ENCODE measurements around the gene RPS10.
"Not testable (repeated sequence)": the region's sequence is repeated elsewhere in the genome, so short reads cannot be mapped to it uniquely, and the experiment has no call there.

The RPS10 gene

GRCh38 chr6:34381081-34381480 is 44.8 kb downstream of the RPS10 start:
- H2BK120ac ChIP-seq (ENCODE audit: low read depth, low read length) = no peak overlapping the region
- H3K4me3 ChIP-seq (ENCODE audit: low read length) = no peak overlapping the region
- DNase-seq = no peak
- no peaks in the 10 kb centered on the region for H3K27me3 ChIP-seq (ENCODE audit: insufficient read depth, low read length, poor library complexity)
- no peak overlapping the region for H4K8ac ChIP-seq (ENCODE audit: low read depth, low read length)
- no peak overlapping the region for H3K9ac ChIP-seq (ENCODE audit: low read length)
- no peak overlapping the region for H2BK5ac ChIP-seq (ENCODE audit: low read length)
- H3K79me2 ChIP-seq (ENCODE audit: control insufficient read depth, insufficient read depth, low read length) = peaks cover 54% of the 10 kb centered on the region
- H4K5ac ChIP-seq (ENCODE audit: low read length) = no peak overlapping the region
- peaks cover 5% of the 10 kb centered on the region for H3K4me1 ChIP-seq (ENCODE audit: control insufficient read depth, low read depth, low read length)
- no peak overlapping the region for H2BK15ac ChIP-seq (replicated peaks; ENCODE audit: low read depth)
- no peak overlapping the region for H3K18ac ChIP-seq (ENCODE audit: low read length)
- no peak overlapping the region for H2AK5ac ChIP-seq (ENCODE audit: low read length)
- no peak overlapping the region for H3K56ac ChIP-seq (ENCODE audit: low read length)
- peaks cover 15% of the 10 kb centered on the region for H3K79me1 ChIP-seq (ENCODE audit: low read length)
- H3K4me2 ChIP-seq (ENCODE audit: low read length) = no peak overlapping the region
- WGBS (ENCODE audit: extremely low coverage, insufficient coverage, low lambda C conversion rate) = no CpG with 5 or more reads among the region's 5 CpGs
- no peak overlapping the region for H3K4ac ChIP-seq (ENCODE audit: low read depth, low read length)
- H3K36me3 ChIP-seq (ENCODE audit: control insufficient read depth, insufficient read depth, low read length) = no peaks in the 10 kb centered on the region
- no peak overlapping the region for H3K27ac ChIP-seq (ENCODE audit: low read depth, low read length)
- no peak overlapping the region for H3K23ac ChIP-seq (ENCODE audit: low read length)

GRCh38 chr6:34378470-34378869 is 47.4 kb downstream of the RPS10 start:
- no peak overlapping the region for H3K4me2 ChIP-seq (ENCODE audit: low read length)
- H2AK5ac ChIP-seq (ENCODE audit: low read length) = no peak overlapping the region
- H3K56ac ChIP-seq (ENCODE audit: low read length) = no peak overlapping the region
- H3K27me3 ChIP-seq (ENCODE audit: insufficient read depth, low read length, poor library complexity) = no peaks in the 10 kb centered on the region
- H3K9ac ChIP-seq (ENCODE audit: low read length) = no peak overlapping the region
- no peak overlapping the region for H3K23ac ChIP-seq (ENCODE audit: low read length)
- no peak overlapping the region for H3K4me3 ChIP-seq (ENCODE audit: low read length)
- peaks cover 5% of the 10 kb centered on the region for H3K4me1 ChIP-seq (ENCODE audit: control insufficient read depth, low read depth, low read length)
- no peaks in the 10 kb centered on the region for H3K36me3 ChIP-seq (ENCODE audit: control insufficient read depth, insufficient read depth, low read length)
- H3K79me2 ChIP-seq (ENCODE audit: control insufficient read depth, insufficient read depth, low read length) = peaks cover 43% of the 10 kb centered on the region
- no peak overlapping the region for H3K4ac ChIP-seq (ENCODE audit: low read depth, low read length)
- no peak overlapping the region for H3K18ac ChIP-seq (ENCODE audit: low read length)
- no peak overlapping the region for H2BK5ac ChIP-seq (ENCODE audit: low read length)
- no peak overlapping the region for H2BK15ac ChIP-seq (replicated peaks; ENCODE audit: low read depth)
- no peak overlapping the region for H4K5ac ChIP-seq (ENCODE audit: low read length)
- H2BK120ac ChIP-seq (ENCODE audit: low read depth, low read length) = no peak overlapping the region
- no CpG with 5 or more reads among the region's 2 CpGs for WGBS (ENCODE audit: extremely low coverage, insufficient coverage, low lambda C conversion rate)
- no peak overlapping the region for H3K27ac ChIP-seq (ENCODE audit: low read depth, low read length)
- peaks cover 17% of the 10 kb centered on the region for H3K79me1 ChIP-seq (ENCODE audit: low read length)
- DNase-seq = peak; percentile 24
- no peak overlapping the region for H4K8ac ChIP-seq (ENCODE audit: low read depth, low read length)

- Histone ChIP-seq H2BK15ac (replicated peaks; ENCODE audit: low read depth) (no peak overlapping the region), H3K4ac (ENCODE audit: low read depth, low read length) (no peak overlapping the region), H3K9ac (ENCODE audit: low read length) (no peak overlapping the region), H3K27ac (ENCODE audit: low read depth, low read length) (no peak overlapping the region), H3K79me2 (ENCODE audit: control insufficient read depth, insufficient read depth, low read length) (peaks cover 40% of the 10 kb centered on the region), H4K5ac (ENCODE audit: low read length) (no peak overlapping the region), H3K27me3 (ENCODE audit: insufficient read depth, low read length, poor library complexity) (no peaks in the 10 kb centered on the region), H3K18ac (ENCODE audit: low read length) (no peak overlapping the region), H4K8ac (ENCODE audit: low read depth, low read length) (no peak overlapping the region), H3K36me3 (ENCODE audit: control insufficient read depth, insufficient read depth, low read length) (no peaks in the 10 kb centered on the region), H2BK5ac (ENCODE audit: low read length) (no peak overlapping the region), H3K4me2 (ENCODE audit: low read length) (no peak overlapping the region), H3K23ac (ENCODE audit: low read length) (no peak overlapping the region), H3K56ac (ENCODE audit: low read length) (no peak overlapping the region), H2AK5ac (ENCODE audit: low read length) (no peak overlapping the region), H3K79me1 (ENCODE audit: low read length) (peaks cover 17% of the 10 kb centered on the region), H3K4me3 (ENCODE audit: low read length) (no peak overlapping the region), H3K4me1 (ENCODE audit: control insufficient read depth, low read depth, low read length) (peaks cover 5% of the 10 kb centered on the region), H2BK120ac (ENCODE audit: low read depth, low read length) (no peak overlapping the region)
- no CpG with 5 or more reads among the region's 5 CpGs for WGBS (ENCODE audit: extremely low coverage, insufficient coverage, low lambda C conversion rate)
- peak; percentile 87 for DNase-seq
Observed at GRCh38 chr6:34377984-34378383, 47.9 kb downstream of the RPS10 start.

- not testable (repeated sequence) for H2AK5ac ChIP-seq (ENCODE audit: low read length); H3K4ac ChIP-seq (ENCODE audit: low read depth, low read length); H2BK5ac ChIP-seq (ENCODE audit: low read length); H2BK15ac ChIP-seq (replicated peaks; ENCODE audit: low read depth); H3K4me2 ChIP-seq (ENCODE audit: low read length); H3K9ac ChIP-seq (ENCODE audit: low read length); H3K27me3 ChIP-seq (ENCODE audit: insufficient read depth, low read length, poor library complexity); H2BK120ac ChIP-seq (ENCODE audit: low read depth, low read length); H3K23ac ChIP-seq (ENCODE audit: low read length); H4K8ac ChIP-seq (ENCODE audit: low read depth, low read length); H3K27ac ChIP-seq (ENCODE audit: low read depth, low read length); H3K4me3 ChIP-seq (ENCODE audit: low read length); H3K18ac ChIP-seq (ENCODE audit: low read length); H4K5ac ChIP-seq (ENCODE audit: low read length); H3K4me1 ChIP-seq (ENCODE audit: control insufficient read depth, low read depth, low read length); DNase-seq; H3K56ac ChIP-seq (ENCODE audit: low read length); H3K36me3 ChIP-seq (ENCODE audit: control insufficient read depth, insufficient read depth, low read length)
- peaks cover 17% of the 10 kb centered on the region for H3K79me1 ChIP-seq (ENCODE audit: low read length)
- peaks cover 38% of the 10 kb centered on the region for H3K79me2 ChIP-seq (ENCODE audit: control insufficient read depth, insufficient read depth, low read length)
- WGBS (ENCODE audit: extremely low coverage, insufficient coverage, low lambda C conversion rate) = no CpG with 5 or more reads among the region's 5 CpGs
Observed at GRCh38 chr6:34377571-34377970, 48.3 kb downstream of the RPS10 start.

GRCh38 chr6:34375833-34376232 is 50.0 kb downstream of the RPS10 start:
- Histone ChIP-seq H2BK120ac (ENCODE audit: low read depth, low read length) (no peak overlapping the region), H3K79me1 (ENCODE audit: low read length) (peaks cover 15% of the 10 kb centered on the region), H3K23ac (ENCODE audit: low read length) (no peak overlapping the region), H4K5ac (ENCODE audit: low read length) (no peak overlapping the region), H3K4ac (ENCODE audit: low read depth, low read length) (no peak overlapping the region), H3K27me3 (ENCODE audit: insufficient read depth, low read length, poor library complexity) (no peaks in the 10 kb centered on the region), H3K18ac (ENCODE audit: low read length) (no peak overlapping the region), H3K36me3 (ENCODE audit: control insufficient read depth, insufficient read depth, low read length) (no peaks in the 10 kb centered on the region), H3K4me3 (ENCODE audit: low read length) (no peak overlapping the region), H3K4me1 (ENCODE audit: control insufficient read depth, low read depth, low read length) (peaks cover 5% of the 10 kb centered on the region), H3K4me2 (ENCODE audit: low read length) (no peak overlapping the region), H3K79me2 (ENCODE audit: control insufficient read depth, insufficient read depth, low read length) (peaks cover 31% of the 10 kb centered on the region), H3K27ac (ENCODE audit: low read depth, low read length) (no peak overlapping the region), H3K56ac (ENCODE audit: low read length) (no peak overlapping the region), H2BK15ac (replicated peaks; ENCODE audit: low read depth) (no peak overlapping the region), H2AK5ac (ENCODE audit: low read length) (no peak overlapping the region), H3K9ac (ENCODE audit: low read length) (no peak overlapping the region), H2BK5ac (ENCODE audit: low read length) (no peak overlapping the region), H4K8ac (ENCODE audit: low read depth, low read length) (no peak overlapping the region)
- WGBS (ENCODE audit: extremely low coverage, insufficient coverage, low lambda C conversion rate) = 100% methylated on average over 2 of the region's 5 CpGs
- DNase-seq = no peak

GRCh38 chr6:34374508-34374907 is 51.4 kb downstream of the RPS10 start:
- peaks cover 5% of the 10 kb centered on the region for H3K4me1 ChIP-seq (ENCODE audit: control insufficient read depth, low read depth, low read length)
- H3K4ac ChIP-seq (ENCODE audit: low read depth, low read length) = no peak overlapping the region
- H3K79me1 ChIP-seq (ENCODE audit: low read length) = peaks cover 15% of the 10 kb centered on the region
- H3K4me3 ChIP-seq (ENCODE audit: low read length) = no peak overlapping the region
- H3K27ac ChIP-seq (ENCODE audit: low read depth, low read length) = no peak overlapping the region
- H3K9ac ChIP-seq (ENCODE audit: low read length) = no peak overlapping the region
- no peak overlapping the region for H2BK120ac ChIP-seq (ENCODE audit: low read depth, low read length)
- no peak overlapping the region for H4K5ac ChIP-seq (ENCODE audit: low read length)
- no peak overlapping the region for H3K4me2 ChIP-seq (ENCODE audit: low read length)
- H3K79me2 ChIP-seq (ENCODE audit: control insufficient read depth, insufficient read depth, low read length) = peaks cover 27% of the 10 kb centered on the region
- no peak overlapping the region for H4K8ac ChIP-seq (ENCODE audit: low read depth, low read length)
- H3K18ac ChIP-seq (ENCODE audit: low read length) = no peak overlapping the region
- H3K23ac ChIP-seq (ENCODE audit: low read length) = no peak overlapping the region
- WGBS (ENCODE audit: extremely low coverage, insufficient coverage, low lambda C conversion rate) = no CpG with 5 or more reads among the region's 4 CpGs
- no peak overlapping the region for H3K56ac ChIP-seq (ENCODE audit: low read length)
- H2BK5ac ChIP-seq (ENCODE audit: low read length) = no peak overlapping the region
- no peak for DNase-seq
- no peak overlapping the region for H2BK15ac ChIP-seq (replicated peaks; ENCODE audit: low read depth)
- H3K36me3 ChIP-seq (ENCODE audit: control insufficient read depth, insufficient read depth, low read length) = no peaks in the 10 kb centered on the region
- H3K27me3 ChIP-seq (ENCODE audit: insufficient read depth, low read length, poor library complexity) = no peaks in the 10 kb centered on the region
- H2AK5ac ChIP-seq (ENCODE audit: low read length) = no peak overlapping the region
